A673 (cell line): ENCODE data around the gene TBL2. TPM values are rescaled to one million over a fixed set of nuclear protein-coding genes. Genes with fewer than 3 reads are reported as not detected.
A peak's percentile ranks its signal among the peaks of the same experiment; 100 is the strongest.
"Not testable (repeated sequence)": the region's sequence is repeated elsewhere in the genome, so short reads cannot be mapped to it uniquely, and the experiment has no call there.

Experiments
- BruUV-seq: library from RNA; stranded (reverse); fragments of 400-500 nt; replicated peaks from 2 replicates; lab custom pipeline; 2021; lab: Mats Ljungman, UMichigan
- CTCF ChIA-PET: fragments of 300-600 bp; sonication (Branson Sonifier 250); formaldehyde crosslinking; loops from one replicate; lab custom pipeline; 2022; ENCODE audit warnings: antibody characterized with exemption; lab: Charles Lee
- POLR2A ChIA-PET: fragments of 300-600 bp; sonication (Branson Sonifier 250); formaldehyde crosslinking; loops from one replicate; lab custom pipeline; 2022; ENCODE audit warnings: antibody characterized with exemption; ENCODE audit not compliant: low non-redundant PET; lab: Charles Lee
- DNase-seq: peaks from one replicate; pipeline ENCODE4 v3.0.0-alpha.2; 2015; ENCODE audit warnings: low spot score
- H3K27ac ChIP-seq: fragments of 200-600 bp; sonication (generic); 2 replicates; pipeline ENCODE4 v1.5.1; 2016; ENCODE audit warnings: mixed run types, low read depth, mild to moderate bottlenecking, mixed read lengths, antibody characterized with exemption, low read length; ENCODE audit not compliant: poor library complexity, severe bottlenecking
- H3K27me3 ChIP-seq: fragments of 200-600 bp; sonication (generic); replicated peaks from 2 replicates; pipeline ENCODE4 v1.6.1; 2017; ENCODE audit warnings: mixed run types, low read depth, mild to moderate bottlenecking, mixed read lengths, antibody characterized with exemption, low read length; ENCODE audit not compliant: insufficient read depth, poor library complexity
- H3K36me3 ChIP-seq: fragments of 200-600 bp; sonication (generic); 2 replicates; pipeline ENCODE4 v1.6.1; 2016; ENCODE audit warnings: mixed run types, mild to moderate bottlenecking, mixed read lengths, antibody characterized with exemption, low read length; ENCODE audit not compliant: insufficient read depth, poor library complexity, severe bottlenecking
- H3K4me1 ChIP-seq: fragments of 200-600 bp; sonication (generic); 2 replicates; pipeline ENCODE4 v1.6.1; 2017; ENCODE audit warnings: mixed run types, mild to moderate bottlenecking, mixed read lengths, antibody characterized with exemption, low read length; ENCODE audit not compliant: insufficient read depth, poor library complexity, severe bottlenecking
- H3K4me3 ChIP-seq: fragments of 200-600 bp; sonication (generic); 2 replicates; pipeline ENCODE4 v1.5.1; 2016; ENCODE audit warnings: low read depth, mixed run types, mild to moderate bottlenecking, mixed read lengths, low read length; ENCODE audit not compliant: poor library complexity, severe bottlenecking
- H3K9me3 ChIP-seq: fragments of 200-600 bp; sonication (generic); 2 replicates; pipeline ENCODE4 v1.6.1; 2016; ENCODE audit warnings: mixed run types, low read depth, mild to moderate bottlenecking, mixed read lengths, antibody characterized with exemption, low read length; ENCODE audit not compliant: poor library complexity, severe bottlenecking
- EZH2 ChIP-seq: fragments of 200-600 bp; sonication (generic); IDR thresholded peaks from 2 replicates; pipeline ENCODE4 v1.6.1; 2017; ENCODE audit warnings: borderline replicate concordance, low read depth, mild to moderate bottlenecking, mixed read lengths, antibody characterized with exemption, low read length; ENCODE audit not compliant: poor library complexity, severe bottlenecking
- intact Hi-C: fragments of 100-400 bp; cut with micrococcal nuclease; formaldehyde crosslinking; loops from one replicate; pipeline ENCODE4 v1.10.0; 2022; ENCODE audit not compliant: unreplicated experiment
- total RNA-seq: library from RNA; stranded (reverse); gene quantifications from 2 replicates; pipeline ENCODE4 v1.2.3, GENCODE V29; 2021
- TF ChIP-seq, protein P1 (sequence below): fragments of 300-800, 200-600 bp; sonication (generic); conservative IDR thresholded peaks from 2 replicates; pipeline ENCODE4 v1.5.1; 2017; ENCODE audit warnings: low read depth, mild to moderate bottlenecking, antibody characterized with exemption, low read length, moderate library complexity, mixed read lengths

TBL2 gene
- total RNA-seq, 1 experiment from 2014 or later, result 51.9 TPM

DNA sequence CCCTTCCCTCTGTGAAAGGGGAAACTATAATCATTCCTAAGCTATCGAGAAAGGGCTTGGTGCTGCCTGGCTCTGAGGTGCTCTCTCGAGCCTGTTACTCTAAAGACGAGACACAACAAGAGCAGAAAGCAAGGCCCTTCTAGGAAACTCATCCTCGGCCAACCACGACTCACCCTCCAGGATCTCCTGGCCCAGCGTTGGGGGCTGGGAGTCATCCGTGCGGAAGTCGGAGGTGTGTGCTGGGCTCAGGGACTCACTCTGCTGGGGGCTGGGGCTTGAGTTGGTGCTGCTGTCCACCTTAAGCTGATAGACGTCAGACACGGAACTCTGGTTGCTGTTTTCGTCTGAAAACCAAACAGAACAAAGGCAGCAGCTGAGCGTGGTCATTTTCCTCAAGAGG is 38.7 kb downstream of the TBL2 start:
- H3K27ac ChIP-seq, result no peak overlapping the region
- no peaks in the 10 kb centered on the region for H3K4me1 ChIP-seq
- no peak for DNase-seq
- no peak for TF ChIP-seq EZH2
- H3K27me3 ChIP-seq, result no peaks in the 10 kb centered on the region
- POLR2A ChIA-PET, result no interaction called here
- peaks cover 63% of the 10 kb centered on the region for H3K36me3 ChIP-seq
- intact Hi-C loops, result no loop called here
- no TSS peak for BruUV-seq
- no peaks in the 10 kb centered on the region for H3K9me3 ChIP-seq
- H3K4me3 ChIP-seq, result no peak overlapping the region
- CTCF ChIA-PET, result no interaction called here

DNA sequence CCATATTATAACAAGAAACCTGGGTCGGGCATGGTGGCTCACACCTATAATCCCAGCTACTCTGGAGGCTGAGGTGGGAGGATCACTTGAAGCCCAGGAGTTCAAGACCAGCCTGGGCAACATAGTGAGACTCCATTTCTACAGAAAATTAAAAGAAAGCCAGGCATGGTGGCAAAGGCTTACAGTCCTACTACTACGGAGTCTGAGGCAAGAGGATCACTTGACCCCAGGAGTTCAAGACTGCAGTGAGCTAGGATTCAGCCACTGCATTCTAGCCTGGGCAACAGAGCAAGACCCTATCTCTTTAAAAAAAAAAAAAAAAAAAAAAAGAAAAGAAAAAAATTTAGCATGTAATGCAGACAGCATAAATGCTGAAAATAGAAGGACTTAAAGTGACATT is 39.9 kb downstream of the TBL2 start:
- H3K27me3 ChIP-seq, CTCF ChIA-PET, POLR2A ChIA-PET, H3K4me1 ChIP-seq, BruUV-seq, H3K4me3 ChIP-seq, H3K9me3 ChIP-seq, intact Hi-C loops, H3K27ac ChIP-seq, DNase-seq: not testable (repeated sequence)
- peaks cover 61% of the 10 kb centered on the region for H3K36me3 ChIP-seq

DNA sequence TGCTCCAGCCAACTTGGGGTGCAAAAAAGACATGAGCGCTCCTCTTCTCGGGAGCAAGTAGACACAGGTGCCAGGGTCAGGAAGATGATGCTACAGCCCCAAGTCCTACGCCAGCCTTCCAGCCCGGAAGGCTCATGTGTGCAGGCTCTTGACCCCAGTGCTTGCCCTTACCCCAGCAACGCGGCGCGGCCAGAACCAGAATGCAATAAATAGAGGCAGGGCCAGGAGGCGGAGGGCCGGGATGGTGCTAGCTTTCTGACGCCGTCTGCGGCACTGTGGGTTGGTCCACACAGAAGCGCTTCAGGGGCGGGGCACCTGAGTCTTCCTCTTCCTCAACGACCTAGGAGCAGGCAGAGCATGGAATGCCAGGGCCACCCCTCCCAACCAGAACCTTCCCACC is 41.3 kb downstream of the TBL2 start:
- Histone ChIP-seq H3K9me3 (no peaks in the 10 kb centered on the region), H3K36me3 (peaks cover 49% of the 10 kb centered on the region), H3K27me3 (no peaks in the 10 kb centered on the region), H3K4me1 (no peaks in the 10 kb centered on the region), H3K27ac (no peak overlapping the region), H3K4me3 (no peak overlapping the region)
- TF ChIP-seq EZH2, result no peak
- TF ChIP-seq, protein P1, sequence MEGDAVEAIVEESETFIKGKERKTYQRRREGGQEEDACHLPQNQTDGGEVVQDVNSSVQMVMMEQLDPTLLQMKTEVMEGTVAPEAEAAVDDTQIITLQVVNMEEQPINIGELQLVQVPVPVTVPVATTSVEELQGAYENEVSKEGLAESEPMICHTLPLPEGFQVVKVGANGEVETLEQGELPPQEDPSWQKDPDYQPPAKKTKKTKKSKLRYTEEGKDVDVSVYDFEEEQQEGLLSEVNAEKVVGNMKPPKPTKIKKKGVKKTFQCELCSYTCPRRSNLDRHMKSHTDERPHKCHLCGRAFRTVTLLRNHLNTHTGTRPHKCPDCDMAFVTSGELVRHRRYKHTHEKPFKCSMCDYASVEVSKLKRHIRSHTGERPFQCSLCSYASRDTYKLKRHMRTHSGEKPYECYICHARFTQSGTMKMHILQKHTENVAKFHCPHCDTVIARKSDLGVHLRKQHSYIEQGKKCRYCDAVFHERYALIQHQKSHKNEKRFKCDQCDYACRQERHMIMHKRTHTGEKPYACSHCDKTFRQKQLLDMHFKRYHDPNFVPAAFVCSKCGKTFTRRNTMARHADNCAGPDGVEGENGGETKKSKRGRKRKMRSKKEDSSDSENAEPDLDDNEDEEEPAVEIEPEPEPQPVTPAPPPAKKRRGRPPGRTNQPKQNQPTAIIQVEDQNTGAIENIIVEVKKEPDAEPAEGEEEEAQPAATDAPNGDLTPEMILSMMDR, result no peak
- no peak for DNase-seq
- CTCF ChIA-PET, result no interaction called here
- intact Hi-C loops, result no loop called here
- no TSS peak for BruUV-seq
- POLR2A ChIA-PET, result no interaction called here

DNA sequence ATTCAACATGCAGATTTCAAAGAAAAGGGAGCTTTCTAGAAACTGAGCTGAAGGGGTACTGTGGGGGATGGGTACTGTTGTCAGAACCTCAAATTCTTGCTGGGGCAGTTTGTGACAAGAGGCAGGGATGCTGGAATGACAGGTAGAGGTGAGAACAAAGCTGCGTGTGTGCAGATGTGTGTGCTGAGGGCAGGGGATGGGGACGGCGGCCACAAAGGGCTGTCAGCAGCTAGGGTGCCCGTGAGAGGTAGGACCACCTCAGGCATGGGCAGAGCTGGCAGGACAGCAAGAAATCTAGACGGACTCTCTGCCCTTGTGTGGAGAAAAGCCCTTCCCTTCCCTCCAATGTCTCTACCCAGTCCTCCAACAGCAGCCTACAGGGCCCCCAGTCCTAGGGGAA is 41.9 kb downstream of the TBL2 start:
- intact Hi-C loops, result no loop called here
- H3K27ac ChIP-seq, result no peak overlapping the region
- no peak for TF ChIP-seq EZH2
- TF ChIP-seq, protein P1, result no peak
- no peaks in the 10 kb centered on the region for H3K9me3 ChIP-seq
- no peak for DNase-seq
- no peaks in the 10 kb centered on the region for H3K4me1 ChIP-seq
- POLR2A ChIA-PET, result no interaction called here
- BruUV-seq, result TSS peak; percentile 43
- no peaks in the 10 kb centered on the region for H3K27me3 ChIP-seq
- H3K4me3 ChIP-seq, result no peak overlapping the region
- H3K36me3 ChIP-seq, result peaks cover 44% of the 10 kb centered on the region
- CTCF ChIA-PET, result no interaction called here

DNA sequence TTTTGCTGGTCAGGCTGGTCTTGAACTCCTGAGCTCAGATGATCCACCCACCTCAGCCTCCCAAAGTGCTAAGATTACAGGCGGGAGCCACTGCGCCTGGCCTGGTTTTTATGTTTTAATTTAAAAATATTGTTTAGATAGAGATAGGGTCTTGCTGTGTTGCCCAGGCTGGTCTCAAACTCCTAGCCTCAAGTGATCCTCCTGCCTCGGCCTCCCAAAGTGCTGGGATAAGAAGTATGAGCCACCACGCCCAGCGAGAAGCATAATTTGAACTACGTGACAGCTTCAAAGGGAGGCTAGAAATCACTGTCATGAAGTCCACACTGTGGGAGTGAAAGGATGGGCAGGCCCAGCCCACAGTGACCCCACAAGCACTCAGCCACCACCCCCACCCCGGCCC is 42.5 kb downstream of the TBL2 start:
- BruUV-seq, CTCF ChIA-PET, POLR2A ChIA-PET: not testable (repeated sequence)

More for the DNA sequence above, 42.5 kb downstream of the TBL2 start:
- H3K4me3 ChIP-seq, DNase-seq, H3K4me1 ChIP-seq, H3K27ac ChIP-seq, H3K27me3 ChIP-seq, intact Hi-C loops, H3K9me3 ChIP-seq: not testable (repeated sequence)
- H3K36me3 ChIP-seq, result peaks cover 41% of the 10 kb centered on the region
